Activated CD4-positive, alpha-beta T cell treated with anti-CD3 and anti-CD28 coated beads for 48 hours (primary cell): Measurements from ENCODE around the gene RPS6KL1.
A peak's percentile ranks its signal among the peaks of the same experiment; 100 is the strongest.

Source experiments
- DNase-seq: peaks from one replicate; pipeline ENCODE4 v3.0.0-alpha.2; 2020

The RPS6KL1 gene

GRCh38 chr14:74922752-74923401 is at the start of gene RPS6KL1:
TSS of gene RPS6KL1 (minus strand) at chr14:74923260. CDS start at chr14:74921541, 1,719 bp downstream.
- peak; percentile 85 for DNase-seq

- no peak for DNase-seq
These were observed 45.8 kb upstream of the RPS6KL1 start for GRCh38 chr14:74968811-74969210.

GRCh38 chr14:74965486-74966153 is 42.6 kb upstream of the RPS6KL1 start:
- DNase-seq = no peak

GRCh38 chr14:74964787-74965485 is 41.9 kb upstream of the RPS6KL1 start:
- no peak for DNase-seq

- DNase-seq = no peak
These were observed 40.7 kb upstream of the RPS6KL1 start for GRCh38 chr14:74963705-74964271.

- DNase-seq = no peak
These were observed 40.2 kb upstream of the RPS6KL1 start for GRCh38 chr14:74963178-74963704.

GRCh38 chr14:74962493-74962892 is 39.4 kb upstream of the RPS6KL1 start:
- DNase-seq = no peak

GRCh38 chr14:74962046-74962445 is 39.0 kb upstream of the RPS6KL1 start:
- no peak for DNase-seq

GRCh38 chr14:74961238-74961911 is 38.3 kb upstream of the RPS6KL1 start:
- no peak for DNase-seq

- DNase-seq = no peak
These were observed 37.7 kb upstream of the RPS6KL1 start for GRCh38 chr14:74960736-74961135.

GRCh38 chr14:74959596-74960180 is 36.6 kb upstream of the RPS6KL1 start:
- no peak for DNase-seq

- no peak for DNase-seq
These were observed 33.4 kb upstream of the RPS6KL1 start for GRCh38 chr14:74956280-74957072.

GRCh38 chr14:74956027-74956279 is 32.9 kb upstream of the RPS6KL1 start:
- DNase-seq = no peak

GRCh38 chr14:74955229-74956026 is 32.4 kb upstream of the RPS6KL1 start, which contains the start of gene PGF:
TSS of gene PGF (minus strand) at chr14:74955597. CDS start at chr14:74955242, 355 bp downstream.
- peak; percentile 35 for DNase-seq

GRCh38 chr14:74954947-74955228 is 31.8 kb upstream of the RPS6KL1 start:
- DNase-seq = no peak

GRCh38 chr14:74954232-74954946 is 31.3 kb upstream of the RPS6KL1 start:
- DNase-seq = no peak

GRCh38 chr14:74953686-74954085 is 30.6 kb upstream of the RPS6KL1 start:
- DNase-seq = no peak

- DNase-seq = no peak
These were observed 29.8 kb upstream of the RPS6KL1 start for GRCh38 chr14:74952697-74953484.

- DNase-seq = no peak
These were observed 29.2 kb upstream of the RPS6KL1 start for GRCh38 chr14:74952180-74952665.
